Activated CD4-positive, alpha-beta memory T cell treated with anti-CD3 and anti-CD28 coated beads, Interleukin-2, amount 10 ng/mL, durations not matched to agents 7 days and 5 days (primary cell): Measurements from ENCODE around the gene OR14A16. TPM values are rescaled to one million over a fixed set of nuclear protein-coding genes. Genes with fewer than 3 reads are reported as not detected.

Experiments
- CTCF ChIA-PET: fragments of 350-600 bp; sonication (Branson Sonifier 250); formaldehyde crosslinking; loops from one replicate; lab custom pipeline; 2021; ENCODE audit warnings: antibody characterized with exemption, inconsistent platforms; lab: Charles Lee
- POLR2A ChIA-PET: fragments of 350-600 bp; sonication (Branson Sonifier 250); formaldehyde crosslinking; loops from one replicate; lab custom pipeline; 2021; ENCODE audit warnings: antibody characterized with exemption; lab: Charles Lee
- DNase-seq: peaks from one replicate; pipeline ENCODE4 v3.0.0-alpha.2; 2020
- H3K27ac Mint-ChIP-seq: one replicate; pipeline ENCODE4 v1.8.0; 2021; ENCODE audit warnings: mild to moderate bottlenecking, mixed read lengths
- H3K27me3 Mint-ChIP-seq: one replicate; pipeline ENCODE4 v1.8.0; 2021; ENCODE audit warnings: mixed read lengths
- H3K36me3 Mint-ChIP-seq: one replicate; pipeline ENCODE4 v1.8.0; 2021; ENCODE audit warnings: low read depth, mixed read lengths
- H3K4me1 Mint-ChIP-seq: one replicate; pipeline ENCODE4 v1.8.0; 2021; ENCODE audit warnings: mixed read lengths
- H3K4me3 Mint-ChIP-seq: one replicate; pipeline ENCODE4 v1.8.0; 2021; ENCODE audit warnings: mild to moderate bottlenecking, mixed read lengths
- H3K9me3 Mint-ChIP-seq: one replicate; pipeline ENCODE4 v1.8.0; 2021; ENCODE audit warnings: mixed read lengths
- total RNA-seq, 2 experiments: library from RNA; stranded (reverse); gene quantifications; one replicate each; pipeline ENCODE4 v1.2.3, GENCODE V29; 2021

Gene OR14A16
- total RNA-seq, 2 experiments from 2014 or later, result not detected

DNA sequence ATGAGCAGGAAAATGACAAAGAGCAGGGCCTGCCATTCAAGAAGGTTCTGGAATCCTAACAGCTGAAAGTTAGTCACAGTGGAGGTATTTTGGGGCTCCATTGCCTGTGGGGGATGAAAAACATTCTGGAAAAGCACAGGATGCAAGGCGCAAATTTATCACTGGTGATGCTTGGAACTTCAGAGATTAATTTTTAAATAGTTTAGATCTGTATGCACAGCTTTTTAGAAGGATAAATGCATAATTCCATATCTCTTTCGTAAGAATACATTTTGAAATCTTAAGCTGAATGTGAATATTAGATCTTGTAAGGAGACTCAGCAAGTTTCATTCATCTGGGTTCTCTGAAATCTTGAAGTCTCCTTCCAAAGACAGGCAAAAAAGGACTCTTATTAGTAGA is 17.9 kb upstream of the OR14A16 start, which contains the start of gene OR11L1:
OR11L1 (minus strand) TSS at position 101 of the 400 bp plus-strand sequence; CDS start at position 101, 0 bp downstream.
- DNase-seq, result no peak
- Mint-ChIP-seq H3K27me3 (no peaks in the 10 kb centered on the region), H3K36me3 (no peaks in the 10 kb centered on the region), H3K9me3 (no peaks in the 10 kb centered on the region), H3K27ac (no peak within 1 kb of the TSS), H3K4me3 (no peak within 1 kb of the TSS), H3K4me1 (no peaks in the 10 kb centered on the region)
- ChIA-PET POLR2A (no interaction called here), CTCF (no interaction called here)

DNA sequence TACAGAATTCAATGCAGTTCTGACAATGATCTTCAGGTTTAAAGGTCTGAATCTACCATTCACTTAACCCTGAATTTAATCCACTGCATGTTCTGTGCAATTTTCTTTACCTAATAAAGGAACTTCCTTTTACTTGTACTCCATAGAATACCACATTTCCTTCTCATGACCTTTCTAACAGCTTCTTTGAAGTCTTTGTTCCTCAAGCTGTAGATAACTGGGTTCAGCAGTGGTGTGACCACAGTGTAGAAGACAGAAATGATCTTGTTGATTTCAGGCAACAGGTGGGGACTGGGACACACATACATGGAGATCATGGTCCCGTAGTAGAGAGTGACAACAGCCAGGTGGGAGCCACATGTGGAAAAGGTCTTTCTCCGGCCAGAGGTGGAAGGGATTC is 16.9 kb upstream of the OR14A16 start:
- DNase-seq, result no peak
- Mint-ChIP-seq H3K4me3 (no peak overlapping the region), H3K9me3 (no peaks in the 10 kb centered on the region), H3K27ac (no peak overlapping the region), H3K27me3 (no peaks in the 10 kb centered on the region), H3K36me3 (no peaks in the 10 kb centered on the region), H3K4me1 (no peaks in the 10 kb centered on the region)
- POLR2A ChIA-PET, result no interaction called here
- CTCF ChIA-PET, result no interaction called here

DNA sequence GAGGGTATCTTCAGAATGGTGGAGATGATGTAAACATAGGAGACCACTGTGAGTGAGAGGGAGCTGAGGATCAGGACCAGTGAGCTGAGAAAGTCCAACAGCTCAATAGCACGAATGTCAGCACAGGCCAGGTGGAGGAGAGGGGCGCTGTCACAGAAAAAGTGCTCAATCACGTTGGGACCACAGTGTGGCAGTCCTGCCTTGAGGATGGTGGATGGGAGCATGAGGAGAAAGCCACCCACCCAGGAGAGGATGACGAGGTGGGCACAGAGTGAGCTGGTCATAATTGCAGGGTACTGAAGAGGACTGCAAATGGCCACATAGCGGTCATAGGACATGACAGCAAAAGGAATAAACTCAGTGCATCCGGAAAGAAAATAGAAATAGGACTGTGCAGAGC is 9.7 kb upstream of the OR14A16 start:
- no peak overlapping the region for H3K4me3 Mint-ChIP-seq

DNA sequence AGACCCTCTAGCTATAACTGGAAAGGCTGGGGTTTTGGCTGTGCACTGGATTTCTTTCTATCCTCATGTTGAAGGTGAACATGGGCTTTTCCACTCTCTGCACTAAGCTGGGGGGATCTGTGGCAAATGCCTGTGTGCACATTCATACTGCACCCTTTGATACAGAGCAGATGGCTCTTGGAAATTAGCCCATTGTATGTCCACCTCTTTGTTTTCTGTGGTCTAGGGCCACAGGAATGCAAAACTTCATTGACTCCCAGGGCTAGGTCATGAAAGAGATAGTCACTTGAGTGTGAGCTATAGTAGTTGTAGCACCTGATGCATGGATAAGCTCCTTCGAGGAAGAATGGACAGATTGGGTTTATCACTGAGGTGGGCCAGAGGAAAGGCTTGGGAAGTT is 5.7 kb upstream of the OR14A16 start:
- H3K36me3 Mint-ChIP-seq, result no peaks in the 10 kb centered on the region
- DNase-seq, result no peak
- no peaks in the 10 kb centered on the region for H3K27me3 Mint-ChIP-seq
- no peaks in the 10 kb centered on the region for H3K9me3 Mint-ChIP-seq
- no peak overlapping the region for H3K4me3 Mint-ChIP-seq
- H3K4me1 Mint-ChIP-seq, result no peaks in the 10 kb centered on the region
- CTCF ChIA-PET, result no interaction called here
- POLR2A ChIA-PET, result no interaction called here
- H3K27ac Mint-ChIP-seq, result no peak overlapping the region

More for the DNA sequence above, 9.7 kb upstream of the OR14A16 start:
- Mint-ChIP-seq H3K27ac (no peak overlapping the region), H3K36me3 (no peaks in the 10 kb centered on the region), H3K4me1 (no peaks in the 10 kb centered on the region), H3K27me3 (no peaks in the 10 kb centered on the region), H3K9me3 (no peaks in the 10 kb centered on the region)
- ChIA-PET POLR2A (no interaction called here), CTCF (no interaction called here)
- DNase-seq, result no peak

DNA sequence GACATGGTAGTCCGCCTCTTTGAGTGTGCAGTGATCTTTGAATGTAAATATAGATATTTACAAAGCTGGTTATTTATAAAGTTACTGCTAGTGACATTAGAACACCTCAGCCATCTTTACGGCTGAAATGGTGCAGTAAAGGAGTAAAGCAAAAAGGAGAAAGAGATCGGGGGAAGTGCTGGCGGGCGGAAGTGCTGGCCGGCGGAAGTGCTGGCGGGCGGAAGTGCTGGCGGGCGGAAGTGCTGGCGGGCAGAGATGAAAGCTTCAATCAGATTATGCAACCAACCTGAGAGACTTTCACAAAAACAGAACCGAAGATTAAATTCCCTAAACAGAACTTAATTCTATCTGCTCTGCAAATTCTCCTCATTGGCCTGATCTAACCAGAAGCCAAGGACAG is 1.4 kb upstream of the OR14A16 start:
- DNase-seq, result no peak
- POLR2A ChIA-PET, result no interaction called here
- Mint-ChIP-seq H3K27ac (no peak overlapping the region), H3K4me3 (no peak overlapping the region), H3K36me3 (no peaks in the 10 kb centered on the region), H3K9me3 (no peaks in the 10 kb centered on the region), H3K27me3 (no peaks in the 10 kb centered on the region), H3K4me1 (no peaks in the 10 kb centered on the region)
- CTCF ChIA-PET, result no interaction called here

DNA sequence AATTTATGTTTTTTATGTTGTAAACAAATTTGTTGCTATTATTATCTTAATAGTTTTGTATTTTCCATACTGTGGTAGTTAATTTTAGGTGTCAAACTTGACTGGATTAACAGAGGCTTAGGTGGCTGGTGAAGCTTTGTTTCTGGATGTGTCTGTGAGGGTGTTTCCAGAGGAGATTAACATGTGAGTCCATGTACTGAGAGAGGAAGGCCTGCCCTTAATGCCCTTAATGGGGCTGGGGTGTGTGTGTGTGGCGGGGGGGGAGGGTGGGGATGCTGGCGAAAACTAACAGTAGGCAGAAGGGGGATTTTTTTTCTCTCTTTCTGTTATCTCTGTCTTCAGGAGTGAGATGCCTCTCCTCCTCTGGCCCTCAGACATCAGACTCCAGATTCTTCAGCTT is 1.9 kb downstream of the OR14A16 start:
- Mint-ChIP-seq H3K27ac (no peak overlapping the region), H3K4me3 (no peak overlapping the region), H3K36me3 (no peaks in the 10 kb centered on the region), H3K27me3 (no peaks in the 10 kb centered on the region), H3K9me3 (no peaks in the 10 kb centered on the region), H3K4me1 (no peaks in the 10 kb centered on the region)
- CTCF ChIA-PET, result no interaction called here
- POLR2A ChIA-PET, result no interaction called here
- no peak for DNase-seq

DNA sequence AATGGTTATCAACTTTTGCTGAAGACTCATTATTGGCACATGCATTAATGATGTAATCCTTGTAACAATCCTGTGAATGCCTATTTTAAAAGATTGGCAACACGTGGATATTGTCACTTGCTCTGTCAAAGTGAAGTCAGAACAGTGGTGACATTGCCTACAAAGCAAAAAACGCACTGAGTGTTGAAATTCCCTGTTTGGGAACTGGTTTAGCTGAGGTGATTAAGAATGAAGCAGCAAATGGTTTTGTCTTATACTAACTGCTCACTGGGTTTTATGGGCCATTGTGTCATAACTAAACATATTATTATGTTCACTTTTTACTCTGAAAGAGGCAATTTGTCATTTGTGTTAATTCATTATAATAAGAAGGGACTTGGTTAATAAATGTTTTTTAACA is 11.3 kb downstream of the OR14A16 start:
- Mint-ChIP-seq H3K4me1 (no peaks in the 10 kb centered on the region), H3K27ac (no peak overlapping the region), H3K4me3 (no peak overlapping the region), H3K9me3 (no peaks in the 10 kb centered on the region), H3K36me3 (no peaks in the 10 kb centered on the region), H3K27me3 (no peaks in the 10 kb centered on the region)
- CTCF ChIA-PET, result no interaction called here
- no peak for DNase-seq
- POLR2A ChIA-PET, result no interaction called here

DNA sequence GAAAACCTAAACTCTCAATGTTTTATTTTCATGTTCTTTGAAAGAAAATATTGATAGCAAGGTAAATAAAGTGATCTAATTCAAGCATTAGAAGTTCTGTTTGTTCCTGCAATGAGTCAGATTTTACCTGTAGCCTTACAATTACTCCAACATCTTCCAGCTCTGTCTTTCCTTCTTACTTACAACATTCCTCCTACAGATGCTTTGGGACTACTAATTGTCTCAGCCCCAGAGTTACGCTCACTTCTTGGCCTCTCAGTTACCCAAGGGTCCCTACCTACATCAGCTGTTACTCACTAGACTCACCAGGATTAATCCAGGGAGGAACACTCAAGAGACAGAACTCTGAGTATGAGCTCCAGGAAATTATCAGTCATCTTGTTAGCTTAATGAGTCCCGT is 26.4 kb downstream of the OR14A16 start:
- ChIA-PET CTCF (no interaction called here), POLR2A (no interaction called here)
- Mint-ChIP-seq H3K27me3 (no peaks in the 10 kb centered on the region), H3K27ac (no peak overlapping the region), H3K9me3 (no peaks in the 10 kb centered on the region), H3K36me3 (no peaks in the 10 kb centered on the region), H3K4me3 (no peak overlapping the region), H3K4me1 (no peaks in the 10 kb centered on the region)
- no peak for DNase-seq

DNA sequence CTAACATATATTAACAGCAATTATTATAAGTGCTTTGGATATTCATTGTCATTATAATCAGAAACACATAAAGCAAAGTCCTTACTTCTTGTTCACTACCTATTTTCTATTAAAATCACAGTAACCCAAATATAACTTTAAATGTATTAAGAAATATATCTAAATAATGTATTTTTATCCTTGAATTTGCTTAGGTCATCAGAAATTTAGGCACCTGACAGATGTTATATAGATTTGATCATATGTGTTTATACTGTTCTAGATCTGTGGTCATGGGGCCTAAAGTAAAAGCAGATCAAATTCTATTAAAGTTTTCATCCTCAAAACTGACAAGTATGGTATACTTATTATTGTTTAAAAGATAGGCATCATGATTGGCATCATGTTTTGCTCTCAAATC is 54.3 kb downstream of the OR14A16 start:
- CTCF ChIA-PET, result no interaction called here
- Mint-ChIP-seq H3K4me1 (no peaks in the 10 kb centered on the region), H3K27me3 (no peaks in the 10 kb centered on the region), H3K9me3 (no peaks in the 10 kb centered on the region), H3K36me3 (no peaks in the 10 kb centered on the region), H3K27ac (no peak overlapping the region), H3K4me3 (no peak overlapping the region)
- DNase-seq, result no peak
- POLR2A ChIA-PET, result no interaction called here

Other genes starting within 250 kb of the OR14A16 start
- gene OR2G2, start 235.8 kb downstream of the OR14A16 start, total RNA-seq, result not detected
- not detected for gene OR2G3, start 218.5 kb downstream of the OR14A16 start, total RNA-seq
- not detected for gene OR13G1, start 144.4 kb downstream of the OR14A16 start, total RNA-seq
- not detected for gene OR6F1, start 107.5 kb downstream of the OR14A16 start, total RNA-seq
- not detected for gene OR14K1, start 85.5 kb downstream of the OR14A16 start, total RNA-seq
- not detected for gene OR14A2, start 76.0 kb downstream of the OR14A16 start, total RNA-seq
- not detected for gene OR1C1, start 63.6 kb downstream of the OR14A16 start, total RNA-seq
- gene OR11L1, start 17.8 kb upstream of the OR14A16 start, total RNA-seq, result not detected
- gene TRIM58, start 33.1 kb upstream of the OR14A16 start, total RNA-seq, result under 1 TPM; 0.58 to 0.73 TPM
- under 1 TPM in 1 of 2 experiments, not detected in 1; 0.30 TPM for gene OR2W3, start 71.5 kb upstream of the OR14A16 start, total RNA-seq
- gene OR2T8, start 96.1 kb upstream of the OR14A16 start, total RNA-seq, result not detected
- gene OR2AJ1, start 100.8 kb upstream of the OR14A16 start, total RNA-seq, result not detected
- gene OR2L8, start 124.7 kb upstream of the OR14A16 start, total RNA-seq, result not detected
- gene OR2AK2, start 141.1 kb upstream of the OR14A16 start, total RNA-seq, result not detected
- not detected for gene OR2L5, start 189.5 kb upstream of the OR14A16 start, total RNA-seq
- gene OR2L2, start 206.0 kb upstream of the OR14A16 start, total RNA-seq, result under 1 TPM; 0.10 TPM
- gene OR2L3, start 222.7 kb upstream of the OR14A16 start, total RNA-seq, result not detected